NCI-H1694 (cell line): ENCODE measurements around the gene MLN.

Experiments
- DNase-seq: peaks from one replicate; lab custom pipeline; 2025; lab: John Stamatoyannopoulos, UW

Gene MLN

GRCh38 chr6:33788694-33789549 lies 14.9 kb downstream of the MLN start, which contains the start of gene LEMD2:
TSS of gene LEMD2 (minus strand) at chr6:33789130. CDS start at chr6:33789116, 14 bp downstream.
- peak; percentile 52 for DNase-seq

- DNase-seq, result no peak
These were observed 15.7 kb downstream of the MLN start for GRCh38 chr6:33787954-33788693.

GRCh38 chr6:33787346-33787953 lies 16.4 kb downstream of the MLN start:
- DNase-seq, result no peak

GRCh38 chr6:33786736-33787135 lies 17.1 kb downstream of the MLN start:
- DNase-seq, result no peak

- no peak for DNase-seq
These were observed 18.0 kb downstream of the MLN start for GRCh38 chr6:33785778-33786177.

GRCh38 chr6:33784787-33785186 lies 19.0 kb downstream of the MLN start:
- DNase-seq, result no peak

GRCh38 chr6:33783781-33784520 lies 19.9 kb downstream of the MLN start:
- DNase-seq, result no peak

GRCh38 chr6:33782561-33782960 lies 21.2 kb downstream of the MLN start:
- DNase-seq, result no peak

- DNase-seq, result no peak
These were observed 22.4 kb downstream of the MLN start for GRCh38 chr6:33781131-33781975.

- DNase-seq, result no peak
These were observed 23.9 kb downstream of the MLN start for GRCh38 chr6:33779895-33780294.

- DNase-seq, result peak; percentile 36
These were observed 24.5 kb downstream of the MLN start for GRCh38 chr6:33779290-33779689.

- DNase-seq, result no peak
These were observed 25.2 kb downstream of the MLN start for GRCh38 chr6:33778444-33779121.

GRCh38 chr6:33777398-33778388 lies 26.1 kb downstream of the MLN start:
- DNase-seq, result no peak

- DNase-seq, result no peak
These were observed 27.0 kb downstream of the MLN start for GRCh38 chr6:33776764-33777163.

GRCh38 chr6:33776186-33776585 lies 27.6 kb downstream of the MLN start:
- DNase-seq, result no peak

GRCh38 chr6:33774774-33775173 lies 29.0 kb downstream of the MLN start:
- DNase-seq, result no peak

GRCh38 chr6:33772902-33773472 lies 30.8 kb downstream of the MLN start:
- no peak for DNase-seq

- no peak for DNase-seq
These were observed 31.5 kb downstream of the MLN start for GRCh38 chr6:33772082-33772830.
